ENCODE results near the gene SF3B5. TPM values are rescaled to one million over a fixed set of nuclear protein-coding genes. Genes with fewer than 3 reads are reported as not detected.

Gene SF3B5
- total and polyA plus RNA-seq, 2 experiments from 2014 or later: 151 to 183 TPM

DNA sequence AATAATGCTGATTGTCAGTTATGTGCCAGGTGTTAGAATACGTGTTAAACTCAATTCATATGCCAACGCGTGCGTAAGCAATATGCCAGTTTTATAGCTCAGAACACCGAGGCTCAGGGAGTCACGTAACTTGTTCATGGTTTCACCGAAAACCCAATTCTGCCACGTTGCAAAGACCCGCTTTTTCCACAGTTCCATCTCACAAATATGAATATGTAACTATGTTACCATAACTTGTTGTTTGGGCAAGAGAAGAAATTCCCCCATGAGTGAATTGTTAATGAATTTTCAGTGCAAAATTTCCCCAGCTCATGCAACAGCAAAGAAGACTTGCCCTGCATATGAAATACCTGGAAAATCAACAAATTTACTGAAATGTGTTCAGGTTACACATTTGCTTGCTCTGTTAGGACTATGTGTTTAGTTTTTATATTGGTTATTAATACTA, 30.1 kb downstream of the SF3B5 start:
- peak overlapping the region; percentile 81 for H3K4me3 ChIP-seq
- ATAC-seq: no peak
- H4K20me1 ChIP-seq (replicated peaks; ENCODE audit: insufficient read depth): peaks cover 14% of the 10 kb centered on the region
- TF ChIP-seq EZH2 (IDR thresholded peaks at IDR 0.05; ENCODE audit: low read depth, unreplicated experiment): peak; percentile 34
- no peak for TF ChIP-seq STAT1 (IDR thresholded peaks at IDR 0.05; ENCODE audit: unreplicated experiment)
- H2AFZ ChIP-seq: no peak overlapping the region
- H3K36me3 ChIP-seq (ENCODE audit: insufficient read depth): no peaks in the 10 kb centered on the region
- no peaks in the 10 kb centered on the region for H3K79me2 ChIP-seq (replicated peaks; ENCODE audit: insufficient read depth)
- H3K27me3 ChIP-seq (ENCODE audit: insufficient read depth): peaks cover 92% of the 10 kb centered on the region
- Mint-ChIP-seq H3K4me1 (peaks cover 32% of the 10 kb centered on the region), H3K9me3 (0 out of 3 replicates have a peak, but pooled peaks cover 2% of the 10 kb centered on the region), H3K4me3 (peak overlapping the region; percentile 76), H3K27ac (no peak overlapping the region), H3K27me3 (ENCODE audit: insufficient read depth, low read depth, poor library complexity) (peaks cover 46% of the 10 kb centered on the region), H3K36me3 (ENCODE audit: low read depth) (no peaks in the 10 kb centered on the region)
- H3K9me2 ChIP-seq (ENCODE audit: insufficient read depth): peaks cover 4% of the 10 kb centered on the region; the same call in 1 of the 2 replicates
- peaks cover 32% of the 10 kb centered on the region for H3K4me1 ChIP-seq (ENCODE audit: insufficient read depth)
- H3K4me2 ChIP-seq: peak overlapping the region; percentile 89
- peaks cover 4% of the 10 kb centered on the region; the same call in 1 of the 2 replicates for H3F3A ChIP-seq (replicated peaks; ENCODE audit: low read depth)
- no peak for DNase-seq (ENCODE audit: low spot score)
- no peak overlapping the region for H3K27ac ChIP-seq (ENCODE audit: low read depth)

DNA sequence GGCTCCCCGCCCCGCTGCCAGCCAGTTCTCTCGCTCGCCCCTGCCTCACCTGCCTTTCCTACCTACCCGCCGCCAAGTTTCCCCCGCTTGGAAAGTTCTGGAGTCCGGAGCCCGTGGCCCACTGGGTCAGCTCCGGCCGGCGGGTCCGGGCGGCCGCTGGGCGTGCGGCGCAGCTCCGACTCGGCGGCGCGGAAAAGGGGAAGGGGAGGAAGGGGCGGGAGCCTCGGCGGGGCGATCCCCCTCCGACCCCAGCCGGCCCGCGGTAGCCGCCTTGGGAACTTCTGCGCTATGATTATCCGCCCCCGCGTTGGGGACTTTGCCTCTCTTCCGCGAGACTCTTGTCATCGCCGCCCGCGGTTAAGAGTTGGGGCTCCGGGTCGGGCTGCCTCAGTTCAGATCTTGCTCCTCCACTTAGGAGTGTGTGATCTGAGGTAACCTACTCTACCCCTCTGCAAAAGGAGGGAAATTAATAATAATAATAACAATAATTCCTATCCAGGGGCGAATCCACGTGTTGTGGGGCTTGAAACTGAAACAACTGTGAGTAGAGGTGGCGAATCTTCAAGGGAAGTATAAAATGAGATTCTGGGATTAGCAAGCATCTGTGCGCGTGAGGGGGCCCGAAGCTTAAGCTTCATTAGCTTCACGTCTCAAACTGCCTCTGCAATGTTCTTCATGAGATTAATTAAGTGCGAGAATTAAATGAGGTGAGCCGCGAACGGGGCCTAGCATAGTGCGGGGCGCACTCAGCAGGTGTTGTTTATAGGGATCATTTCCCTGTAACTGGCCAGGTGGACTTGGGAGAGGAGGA, 30.8 kb downstream of the SF3B5 start:
- Histone ChIP-seq H3K4me2 (peak overlapping the region; percentile 89), H3K4me3 (peak overlapping the region; percentile 81), H3K36me3 (ENCODE audit: insufficient read depth) (no peaks in the 10 kb centered on the region), H2AFZ (peak overlapping the region; percentile 91), H3K9me2 (ENCODE audit: insufficient read depth) (peaks cover 4% of the 10 kb centered on the region; the same call in 1 of the 2 replicates), H4K20me1 (replicated peaks; ENCODE audit: insufficient read depth) (peaks cover 14% of the 10 kb centered on the region), H3K79me2 (replicated peaks; ENCODE audit: insufficient read depth) (no peaks in the 10 kb centered on the region), H3K4me1 (ENCODE audit: insufficient read depth) (peaks cover 32% of the 10 kb centered on the region), H3K27me3 (ENCODE audit: insufficient read depth) (peaks cover 90% of the 10 kb centered on the region), H3K27ac (ENCODE audit: low read depth) (no peak overlapping the region), H3F3A (replicated peaks; ENCODE audit: low read depth) (peaks cover 4% of the 10 kb centered on the region; the same call in 1 of the 2 replicates)
- Mint-ChIP-seq H3K27ac (no peak overlapping the region), H3K4me1 (peaks cover 32% of the 10 kb centered on the region), H3K4me3 (peak overlapping the region; percentile 76), H3K36me3 (ENCODE audit: low read depth) (no peaks in the 10 kb centered on the region), H3K9me3 (0 out of 3 replicates have a peak, but pooled peaks cover 2% of the 10 kb centered on the region), H3K27me3 (ENCODE audit: insufficient read depth, low read depth, poor library complexity) (peaks cover 49% of the 10 kb centered on the region)
- peak; percentile 66 for DNase-seq (ENCODE audit: low spot score)
- ATAC-seq: peak; percentile 64
- TF ChIP-seq EZH2phosphoT487 (IDR thresholded peaks at IDR 0.05; ENCODE audit: unreplicated experiment): peak; percentile 28
- TF ChIP-seq, protein P1, sequence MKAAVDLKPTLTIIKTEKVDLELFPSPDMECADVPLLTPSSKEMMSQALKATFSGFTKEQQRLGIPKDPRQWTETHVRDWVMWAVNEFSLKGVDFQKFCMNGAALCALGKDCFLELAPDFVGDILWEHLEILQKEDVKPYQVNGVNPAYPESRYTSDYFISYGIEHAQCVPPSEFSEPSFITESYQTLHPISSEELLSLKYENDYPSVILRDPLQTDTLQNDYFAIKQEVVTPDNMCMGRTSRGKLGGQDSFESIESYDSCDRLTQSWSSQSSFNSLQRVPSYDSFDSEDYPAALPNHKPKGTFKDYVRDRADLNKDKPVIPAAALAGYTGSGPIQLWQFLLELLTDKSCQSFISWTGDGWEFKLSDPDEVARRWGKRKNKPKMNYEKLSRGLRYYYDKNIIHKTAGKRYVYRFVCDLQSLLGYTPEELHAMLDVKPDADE (IDR thresholded peaks at IDR 0.05): no peak
- TF ChIP-seq EZH2 (IDR thresholded peaks at IDR 0.05; ENCODE audit: low read depth, unreplicated experiment): peak; percentile 89

DNA sequence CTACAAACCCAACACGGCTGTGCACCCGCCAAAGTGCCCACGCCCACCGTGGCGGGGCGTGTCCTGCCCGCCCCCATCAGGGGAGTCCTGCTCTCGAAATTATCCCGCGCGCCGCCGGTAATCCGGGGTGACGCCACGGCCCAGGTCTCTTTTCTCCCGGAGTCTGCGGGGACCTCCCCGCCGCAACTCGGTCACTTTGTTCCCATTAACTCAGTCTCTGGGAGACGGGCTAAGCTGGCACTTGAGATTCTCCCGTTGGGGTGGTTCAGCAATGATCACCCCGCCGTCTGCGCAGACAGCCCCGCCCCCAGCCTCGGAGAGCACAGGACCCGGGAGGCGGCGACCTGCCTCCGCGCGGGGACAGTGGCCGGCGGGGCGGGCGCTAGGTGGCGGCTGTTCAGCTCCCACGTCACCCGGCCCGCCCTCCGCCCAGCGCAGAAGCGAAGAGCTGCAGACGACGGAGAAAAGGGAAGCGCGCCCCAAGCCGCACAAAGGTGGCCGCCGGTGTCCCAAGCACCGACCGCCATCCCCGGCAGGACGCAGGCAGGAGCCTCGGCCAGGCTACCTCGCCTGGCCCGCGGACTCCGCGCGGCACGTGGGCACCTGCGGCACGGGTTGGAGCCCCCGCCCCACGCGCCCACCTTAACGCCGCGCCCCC, 31.5 kb downstream of the SF3B5 start:
- peaks cover 32% of the 10 kb centered on the region for H3K4me1 Mint-ChIP-seq
- no peak overlapping the region for H3K27ac Mint-ChIP-seq
- H3K36me3 Mint-ChIP-seq (ENCODE audit: low read depth): no peaks in the 10 kb centered on the region
- Histone ChIP-seq H3K4me3 (peak overlapping the region; percentile 81), H3K4me2 (peak overlapping the region; percentile 89), H2AFZ (peak overlapping the region; percentile 91), H3K36me3 (ENCODE audit: insufficient read depth) (no peaks in the 10 kb centered on the region), H3K4me1 (ENCODE audit: insufficient read depth) (peaks cover 32% of the 10 kb centered on the region), H3K27ac (ENCODE audit: low read depth) (no peak overlapping the region), H3K79me2 (replicated peaks; ENCODE audit: insufficient read depth) (no peaks in the 10 kb centered on the region), H3K27me3 (ENCODE audit: insufficient read depth) (peaks cover 88% of the 10 kb centered on the region), H3K9me2 (ENCODE audit: insufficient read depth) (peaks cover 4% of the 10 kb centered on the region; the same call in 1 of the 2 replicates), H4K20me1 (replicated peaks; ENCODE audit: insufficient read depth) (peaks cover 14% of the 10 kb centered on the region), H3F3A (replicated peaks; ENCODE audit: low read depth) (peaks cover 4% of the 10 kb centered on the region; the same call in 1 of the 2 replicates)
- peak overlapping the region; percentile 83 for H3K4me3 Mint-ChIP-seq
- H3K9me3 Mint-ChIP-seq: 0 out of 3 replicates have a peak, but pooled peaks cover 2% of the 10 kb centered on the region
- DNase-seq (ENCODE audit: low spot score) (peak; percentile 77), ATAC-seq (peak; percentile 80)
- peaks cover 49% of the 10 kb centered on the region for H3K27me3 Mint-ChIP-seq (ENCODE audit: insufficient read depth, low read depth, poor library complexity)
- TF ChIP-seq, protein P2, sequence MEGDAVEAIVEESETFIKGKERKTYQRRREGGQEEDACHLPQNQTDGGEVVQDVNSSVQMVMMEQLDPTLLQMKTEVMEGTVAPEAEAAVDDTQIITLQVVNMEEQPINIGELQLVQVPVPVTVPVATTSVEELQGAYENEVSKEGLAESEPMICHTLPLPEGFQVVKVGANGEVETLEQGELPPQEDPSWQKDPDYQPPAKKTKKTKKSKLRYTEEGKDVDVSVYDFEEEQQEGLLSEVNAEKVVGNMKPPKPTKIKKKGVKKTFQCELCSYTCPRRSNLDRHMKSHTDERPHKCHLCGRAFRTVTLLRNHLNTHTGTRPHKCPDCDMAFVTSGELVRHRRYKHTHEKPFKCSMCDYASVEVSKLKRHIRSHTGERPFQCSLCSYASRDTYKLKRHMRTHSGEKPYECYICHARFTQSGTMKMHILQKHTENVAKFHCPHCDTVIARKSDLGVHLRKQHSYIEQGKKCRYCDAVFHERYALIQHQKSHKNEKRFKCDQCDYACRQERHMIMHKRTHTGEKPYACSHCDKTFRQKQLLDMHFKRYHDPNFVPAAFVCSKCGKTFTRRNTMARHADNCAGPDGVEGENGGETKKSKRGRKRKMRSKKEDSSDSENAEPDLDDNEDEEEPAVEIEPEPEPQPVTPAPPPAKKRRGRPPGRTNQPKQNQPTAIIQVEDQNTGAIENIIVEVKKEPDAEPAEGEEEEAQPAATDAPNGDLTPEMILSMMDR (conservative IDR thresholded peaks at IDR 0.05; ENCODE audit: low read depth in 2 of 2): peak in 1 of 2 experiments; percentile 25; a peak in 1 of 4 replicates
- TF ChIP-seq POLR2AphosphoS5 (IDR thresholded peaks at IDR 0.05; ENCODE audit: low read depth) (no peak), EZH2 (IDR thresholded peaks at IDR 0.05; ENCODE audit: low read depth, unreplicated experiment) (peak; percentile 73), JUNB (IDR thresholded peaks at IDR 0.05; ENCODE audit: unreplicated experiment) (no peak), CREB1 (CRISPR knock-in tag; IDR thresholded peaks at IDR 0.05; ENCODE audit: low read depth) (peak; percentile 80)
- TF ChIP-seq, protein P1 (IDR thresholded peaks at IDR 0.05): no peak

All from GM23338 (cell line).